Gastroesophageal sphincter (tissue), 4 donors: ENCODE results near the gene THRB. TPM values are rescaled to one million over a fixed set of nuclear protein-coding genes. Genes with fewer than 3 reads are reported as not detected.

Experiments
- ATAC-seq: fragments of 150-250 bp; one replicate; pipeline ENCODE4 v1.9.1; 2016; ENCODE audit warnings: mild to moderate bottlenecking, moderate library complexity
- H3K27ac ChIP-seq, 4 donors: fragments of 200-600 bp; sonication (generic) in 3 of 4; 1 replicate in 3 of 4; 2 replicates in 1 of 4; pipeline ENCODE4 v1.5.1; 2016 to 2019
- H3K27me3 ChIP-seq: fragments of 200-600 bp; sonication (generic); one replicate; pipeline ENCODE4 v1.5.1; 2019
- H3K36me3 ChIP-seq, 2 donors: fragments of 200-600 bp; sonication (generic); one replicate each; pipeline ENCODE4 v1.5.1; 2019; ENCODE audit warnings: control low read depth in 1 of 2
- H3K4me1 ChIP-seq, 3 donors: fragments of 200-600 bp; sonication (generic); 1 replicate in 2 of 3; 2 replicates in 1 of 3; pipeline ENCODE4 v1.5.1; 2016 to 2019; ENCODE audit warnings: control low read depth in 2 of 3
- H3K4me3 ChIP-seq, 2 donors: fragments of 200-600 bp; sonication (generic); one replicate each; pipeline ENCODE4 v1.5.1; 2019; ENCODE audit warnings: mild to moderate bottlenecking in 1 of 2, moderate library complexity in 1 of 2
- H3K9me3 ChIP-seq, 3 donors: fragments of 200-600 bp; sonication (generic); one replicate each; pipeline ENCODE4 v1.5.1; 2017 to 2019; ENCODE audit warnings: control low read depth in 2 of 3
- EP300 ChIP-seq: sonication (generic); formaldehyde crosslinking; IDR thresholded peaks from one replicate; pipeline ENCODE4 v1.6.1; 2017; ENCODE audit warnings: antibody characterized with exemption, mild to moderate bottlenecking
- POLR2A ChIP-seq, 2 donors: fragments of 450-650 bp; IDR thresholded peaks; one replicate each; pipeline ENCODE4 v1.6.1; 2017; ENCODE audit warnings: antibody characterized with exemption in 2 of 2, mild to moderate bottlenecking in 2 of 2, moderate library complexity in 1 of 2
- POLR2AphosphoS5 ChIP-seq: sonication (generic); formaldehyde crosslinking; IDR thresholded peaks from one replicate; pipeline ENCODE4 v1.6.1; 2017; ENCODE audit warnings: antibody characterized with exemption
- WGBS, 2 donors: methylation state at CpG; one replicate each; pipeline ENCODE4 v1.1.5; 2018; ENCODE audit warnings: low coverage in 1 of 2; 5-methylcytosine and 5-hydroxymethylcytosine counted together
- total RNA-seq, 4 donors: library from RNA; depleted of rRNA; stranded (reverse); fragments of >200 nt; gene quantifications; one replicate each; pipeline ENCODE4 v1.1.0, GENCODE V29; 2016
- TF ChIP-seq, protein P1 (sequence below), 4 experiments: fragments of 200-600 bp in 2 of 4; fragments of 450-650 bp in 2 of 4; sonication (generic) in 1 of 4; IDR thresholded peaks; one replicate each; pipeline ENCODE4 v1.5.1; 2017 to 2019; ENCODE audit warnings: antibody characterized with exemption in 4 of 4, mild to moderate bottlenecking in 2 of 4, moderate library complexity in 2 of 4

Gene THRB
- total RNA-seq, 4 donors from 2014 or later, result 42.5 to 61.9 (median 55.8) TPM

DNA sequence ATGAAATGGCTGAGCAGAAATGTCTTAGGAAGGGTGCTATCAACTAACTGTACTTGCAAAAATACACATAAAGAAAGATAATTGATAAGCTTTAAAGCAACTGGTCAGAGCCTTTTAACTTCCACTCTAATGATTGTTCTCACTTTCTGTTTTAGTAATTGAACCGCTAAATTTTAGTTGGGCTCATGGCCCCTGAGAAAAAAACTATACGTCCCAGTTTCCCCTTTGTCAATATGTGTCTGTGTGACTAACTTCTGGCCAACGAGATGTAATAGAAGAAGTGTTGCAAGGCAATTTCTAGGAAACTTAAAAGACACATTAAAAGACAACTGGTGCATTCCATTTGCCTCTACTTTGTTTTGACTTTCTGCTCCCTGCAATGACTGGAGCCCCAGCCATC lies 325.7 kb downstream of the THRB start:
- Histone ChIP-seq H3K27me3 (no peaks in the 10 kb centered on the region), H3K9me3 (no peaks in the 10 kb centered on the region), H3K27ac (no peak overlapping the region), H3K36me3 (no peaks in the 10 kb centered on the region), H3K4me1 (peaks cover 0 to 29% (median 0%) of the 10 kb centered on the region in 3 donors), H3K4me3 (no peak overlapping the region)
- no peak for ATAC-seq
- 89 to 96% methylated on average over 3 of the region's 3 CpGs for WGBS, 2 donors
- TF ChIP-seq, protein P1, sequence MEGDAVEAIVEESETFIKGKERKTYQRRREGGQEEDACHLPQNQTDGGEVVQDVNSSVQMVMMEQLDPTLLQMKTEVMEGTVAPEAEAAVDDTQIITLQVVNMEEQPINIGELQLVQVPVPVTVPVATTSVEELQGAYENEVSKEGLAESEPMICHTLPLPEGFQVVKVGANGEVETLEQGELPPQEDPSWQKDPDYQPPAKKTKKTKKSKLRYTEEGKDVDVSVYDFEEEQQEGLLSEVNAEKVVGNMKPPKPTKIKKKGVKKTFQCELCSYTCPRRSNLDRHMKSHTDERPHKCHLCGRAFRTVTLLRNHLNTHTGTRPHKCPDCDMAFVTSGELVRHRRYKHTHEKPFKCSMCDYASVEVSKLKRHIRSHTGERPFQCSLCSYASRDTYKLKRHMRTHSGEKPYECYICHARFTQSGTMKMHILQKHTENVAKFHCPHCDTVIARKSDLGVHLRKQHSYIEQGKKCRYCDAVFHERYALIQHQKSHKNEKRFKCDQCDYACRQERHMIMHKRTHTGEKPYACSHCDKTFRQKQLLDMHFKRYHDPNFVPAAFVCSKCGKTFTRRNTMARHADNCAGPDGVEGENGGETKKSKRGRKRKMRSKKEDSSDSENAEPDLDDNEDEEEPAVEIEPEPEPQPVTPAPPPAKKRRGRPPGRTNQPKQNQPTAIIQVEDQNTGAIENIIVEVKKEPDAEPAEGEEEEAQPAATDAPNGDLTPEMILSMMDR (IDR thresholded peaks at IDR 0.05), result no peak
- TF ChIP-seq EP300 (no peak), POLR2A (IDR thresholded peaks at IDR 0.05) (no peak), POLR2AphosphoS5 (no peak)

DNA sequence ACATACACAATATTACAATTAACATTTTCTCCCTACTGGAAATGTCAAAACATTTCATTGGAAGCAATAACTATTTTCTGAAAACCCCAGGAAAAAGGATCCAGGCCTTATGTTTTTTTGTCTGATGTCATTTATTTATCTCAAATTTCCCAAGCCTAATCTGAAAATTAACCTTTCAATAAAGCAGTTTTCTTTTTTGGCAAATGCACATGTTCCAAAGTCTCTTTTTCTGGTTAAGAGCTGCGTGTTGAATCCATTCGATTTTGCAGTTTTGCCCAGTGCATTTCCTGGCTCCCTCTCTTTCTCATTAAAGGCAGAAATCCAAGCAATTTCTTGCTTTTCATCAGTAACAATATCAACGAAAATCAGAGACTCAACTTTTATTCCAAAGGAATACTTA lies 327.2 kb downstream of the THRB start:
- TF ChIP-seq EP300, result no peak
- no peak for TF ChIP-seq POLR2A (IDR thresholded peaks at IDR 0.05)
- TF ChIP-seq POLR2AphosphoS5, result no peak
- TF ChIP-seq, protein P1 (IDR thresholded peaks at IDR 0.05), result no peak
- Histone ChIP-seq H3K27ac (peak overlapping the region in 1 of 4 donors; percentile 28), H3K36me3 (no peaks in the 10 kb centered on the region), H3K27me3 (no peaks in the 10 kb centered on the region), H3K9me3 (no peaks in the 10 kb centered on the region), H3K4me3 (no peak overlapping the region), H3K4me1 (peaks cover 0 to 30% (median 0%) of the 10 kb centered on the region in 3 donors)
- ATAC-seq, result no peak
- WGBS, 2 donors, result 31 to 39% methylated on average over 3 of the region's 3 CpGs

DNA sequence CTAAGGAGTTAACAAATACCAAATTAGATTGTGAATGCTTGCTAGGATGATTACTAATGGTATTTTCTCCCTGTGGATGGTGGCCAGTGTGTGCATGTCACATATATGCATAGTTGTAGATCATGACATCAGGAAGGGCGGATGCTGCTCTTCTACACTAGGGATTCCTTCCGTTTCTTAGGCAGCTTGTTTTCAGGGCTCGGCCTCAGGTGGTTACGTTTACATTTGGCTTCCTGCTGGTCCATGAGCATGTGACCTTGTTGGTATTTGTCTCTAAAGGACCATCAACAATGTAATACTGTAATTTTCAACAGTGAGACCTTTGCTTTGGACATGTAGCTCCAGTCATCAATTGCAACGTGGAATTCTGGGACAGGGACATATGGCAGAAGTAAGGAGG lies 328.1 kb downstream of the THRB start:
- no peaks in the 10 kb centered on the region for H3K36me3 ChIP-seq
- WGBS, 2 donors, result 80 to 93% methylated on average over 5 of the region's 5 CpGs
- no peak overlapping the region for H3K4me3 ChIP-seq
- H3K27me3 ChIP-seq, result no peaks in the 10 kb centered on the region
- no peak for ATAC-seq
- H3K4me1 ChIP-seq, result peaks cover 0 to 39% (median 0%) of the 10 kb centered on the region in 3 donors
- TF ChIP-seq POLR2AphosphoS5, result no peak
- TF ChIP-seq EP300, result no peak
- TF ChIP-seq, protein P1 (IDR thresholded peaks at IDR 0.05), result no peak
- no peak for TF ChIP-seq POLR2A (IDR thresholded peaks at IDR 0.05)
- no peaks in the 10 kb centered on the region for H3K9me3 ChIP-seq
- no peak overlapping the region for H3K27ac ChIP-seq

DNA sequence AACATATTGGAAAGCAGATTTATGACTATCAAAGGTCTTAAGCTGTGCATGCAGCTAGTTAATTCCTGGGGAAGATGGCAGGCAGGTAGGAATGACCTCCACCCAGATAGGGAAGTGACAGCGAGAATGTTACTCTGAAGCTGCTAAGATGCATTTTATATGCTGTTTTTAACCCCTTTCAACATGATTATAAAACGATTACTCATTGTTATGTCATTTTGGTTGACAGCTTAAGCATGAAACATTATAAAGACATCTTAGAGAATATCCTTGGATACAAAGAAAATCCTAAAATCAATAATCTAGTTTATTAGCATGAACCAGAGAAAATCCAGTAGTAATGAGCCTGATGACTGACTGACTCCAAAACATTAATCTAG lies 329.1 kb downstream of the THRB start:
- Histone ChIP-seq H3K4me1 (peaks cover 0 to 48% (median 0%) of the 10 kb centered on the region in 3 donors), H3K9me3 (no peaks in the 10 kb centered on the region), H3K4me3 (no peak overlapping the region), H3K27ac (no peak overlapping the region), H3K27me3 (no peaks in the 10 kb centered on the region), H3K36me3 (no peaks in the 10 kb centered on the region)
- TF ChIP-seq, protein P1 (IDR thresholded peaks at IDR 0.05), result no peak
- TF ChIP-seq POLR2AphosphoS5 (no peak), EP300 (no peak), POLR2A (IDR thresholded peaks at IDR 0.05) (no peak)
- WGBS, 2 donors, result 73 to 94% methylated on average over 2 of the region's 2 CpGs
- no peak for ATAC-seq

DNA sequence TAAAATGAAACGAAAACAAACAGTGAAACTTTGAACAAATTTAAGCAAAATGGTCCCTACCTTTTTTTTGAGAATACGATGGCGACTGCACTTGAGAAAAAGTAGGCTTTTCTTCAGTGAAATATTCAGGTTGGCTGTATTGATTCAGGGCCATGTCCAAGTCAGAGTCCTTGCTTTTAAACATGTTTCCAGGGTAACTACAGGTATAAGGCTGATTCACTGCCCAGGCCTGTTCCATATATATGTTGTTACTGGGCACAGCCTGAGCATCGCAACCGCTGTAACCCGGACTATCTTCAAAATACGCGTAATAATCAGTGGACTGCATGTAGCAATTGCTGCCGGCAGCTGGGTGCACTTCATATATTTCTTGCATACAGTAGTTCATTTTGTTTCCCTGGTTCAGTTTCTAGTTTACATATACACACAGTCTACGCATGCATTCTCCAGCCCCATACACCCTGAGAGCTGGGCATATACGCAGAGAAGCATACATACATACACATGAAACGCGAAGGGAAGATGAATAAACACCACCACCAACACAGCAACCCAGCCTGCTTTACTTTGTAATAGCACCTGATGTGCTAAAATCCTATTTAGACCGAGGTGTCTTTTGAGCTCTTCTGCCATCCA lies 329.6 kb downstream of the THRB start:
- TF ChIP-seq POLR2AphosphoS5 (no peak), POLR2A (IDR thresholded peaks at IDR 0.05) (no peak), EP300 (no peak)
- TF ChIP-seq, protein P1 (IDR thresholded peaks at IDR 0.05), result no peak
- H3K4me1 ChIP-seq, result peaks cover 0 to 50% (median 0%) of the 10 kb centered on the region in 3 donors
- H3K9me3 ChIP-seq, result no peaks in the 10 kb centered on the region
- no peaks in the 10 kb centered on the region for H3K36me3 ChIP-seq
- ATAC-seq, result no peak
- H3K27me3 ChIP-seq, result no peaks in the 10 kb centered on the region
- WGBS, 2 donors, result 96 to 99% methylated on average over 10 to 14 of the region's 14 CpGs
- H3K27ac ChIP-seq, result no peak overlapping the region
- no peak overlapping the region for H3K4me3 ChIP-seq
